HG02973 (cell line): ENCODE data around the gene SMYD3.
"Not testable (repeated sequence)": the region's sequence is repeated elsewhere in the genome, so short reads cannot be mapped to it uniquely, and the experiment has no call there.

Experiments
- ATAC-seq: cut with Tn5 transposase; IDR thresholded peaks from one replicate; pipeline ENCODE4 v1.9.1; 2021; ENCODE audit warnings: moderate library complexity; ENCODE audit not compliant: unreplicated experiment

SMYD3 gene

GRCh38 chr1:246040200-246040890, 466.7 kb downstream of the SMYD3 start:
- no peak for ATAC-seq

DNA sequence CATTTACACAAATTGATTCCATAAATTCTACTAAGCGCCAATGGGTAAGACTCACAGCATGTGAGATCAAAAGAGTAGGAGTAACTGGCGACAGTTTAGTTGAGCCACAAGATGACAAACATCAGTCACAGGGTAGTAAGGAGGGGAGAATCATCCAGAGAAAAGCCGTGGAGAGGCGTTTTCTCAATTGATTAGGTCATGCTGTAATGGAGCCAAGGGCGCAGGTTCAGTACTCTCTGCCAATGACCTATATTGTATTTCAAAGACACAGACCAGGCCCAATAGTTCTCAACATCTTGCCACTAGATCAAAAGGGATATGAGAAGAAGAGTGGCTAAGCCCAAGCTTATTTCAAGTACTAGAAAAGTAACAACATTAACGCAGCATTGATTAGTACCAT, 467.5 kb downstream of the SMYD3 start:
- no peak for ATAC-seq

GRCh38 chr1:246037832-246038231, 469.2 kb downstream of the SMYD3 start:
- ATAC-seq, result no peak

GRCh38 chr1:246036175-246036574, 470.9 kb downstream of the SMYD3 start:
- ATAC-seq, result no peak

GRCh38 chr1:246035060-246035541, 472.0 kb downstream of the SMYD3 start:
- ATAC-seq, result no peak

DNA sequence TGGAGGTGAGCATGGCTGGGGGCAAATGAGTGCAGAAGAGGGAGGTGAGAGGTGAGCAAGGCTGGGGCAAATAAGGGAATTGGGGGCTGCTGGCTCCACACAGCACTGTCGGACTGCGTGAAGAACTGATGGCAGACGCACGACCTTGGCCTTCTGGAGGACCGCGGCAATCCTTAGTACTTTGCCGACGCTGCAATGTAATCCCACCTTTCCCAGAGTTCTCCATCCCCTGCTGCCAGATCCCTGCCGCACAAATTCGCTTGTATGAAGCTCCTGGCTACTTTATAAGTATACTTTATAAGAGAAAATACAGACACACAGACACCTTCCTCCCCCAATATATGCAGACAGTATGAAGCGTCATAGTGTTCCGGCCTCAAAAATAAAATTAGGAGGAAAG, 472.4 kb downstream of the SMYD3 start:
- no peak for ATAC-seq

DNA sequence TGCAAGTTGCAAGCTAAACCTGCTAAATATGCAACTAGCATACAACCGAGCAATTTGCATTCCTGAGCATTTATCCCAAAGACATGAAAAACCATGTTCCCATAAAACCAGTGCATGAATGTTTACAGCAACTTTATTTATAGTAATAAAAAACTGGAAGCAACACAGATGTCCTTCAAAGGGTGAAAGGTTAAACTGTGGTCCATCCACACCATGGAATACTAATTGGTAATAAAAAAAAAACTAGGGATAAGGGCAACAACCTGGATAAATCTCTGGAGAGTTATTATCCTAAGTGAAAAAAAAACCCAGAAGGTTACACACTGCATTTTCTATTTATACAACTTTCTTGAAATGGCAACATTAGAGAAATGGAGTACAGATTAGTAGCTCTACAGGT, 474.1 kb downstream of the SMYD3 start:
- no peak for ATAC-seq

DNA sequence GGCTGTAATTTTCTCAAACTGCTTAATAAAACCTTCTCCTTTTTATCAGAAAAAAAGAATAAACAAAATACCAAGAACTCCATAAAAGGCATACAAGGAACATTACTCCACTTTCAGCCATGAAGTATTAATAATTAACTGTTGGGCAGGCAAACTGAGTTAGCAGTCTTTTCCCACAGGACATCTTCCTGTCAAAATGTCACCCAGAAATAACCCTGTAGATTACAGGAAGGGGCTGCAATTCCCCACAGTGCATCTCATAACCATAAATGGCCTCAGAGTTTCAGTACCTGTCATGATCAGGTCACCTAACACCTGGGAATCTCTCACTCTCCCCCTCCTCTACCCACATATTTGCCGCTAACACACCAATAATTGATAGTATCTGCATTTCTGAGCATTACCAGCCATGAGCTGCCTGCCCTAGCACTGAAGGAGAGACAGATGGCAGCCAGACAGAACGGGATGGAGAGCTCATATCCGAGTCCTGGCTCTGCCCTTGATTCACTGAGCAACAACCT, 475.0 kb downstream of the SMYD3 start:
- ATAC-seq, result no peak

GRCh38 chr1:246029616-246030015, 477.5 kb downstream of the SMYD3 start:
- ATAC-seq, result no peak

DNA sequence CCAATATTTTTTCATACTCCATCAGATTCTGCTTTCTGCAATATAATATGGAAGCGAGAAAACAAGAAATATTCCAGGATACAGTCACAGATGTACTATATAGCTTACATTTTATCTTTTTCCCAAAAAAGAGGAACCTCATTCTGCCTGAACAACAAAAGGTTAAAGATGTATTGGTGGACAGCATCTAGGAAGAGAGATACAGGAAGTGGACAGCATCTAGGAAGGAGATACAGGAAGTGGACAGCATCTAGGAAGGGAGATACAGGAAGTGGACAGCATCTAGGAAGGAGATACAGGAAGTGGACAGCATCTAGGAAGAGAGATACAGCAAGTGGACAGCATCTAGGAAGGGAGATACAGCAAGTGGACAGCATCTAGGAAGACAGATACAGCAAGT, 483.0 kb downstream of the SMYD3 start:
- not testable (repeated sequence) for ATAC-seq

GRCh38 chr1:246020211-246020954, 486.7 kb downstream of the SMYD3 start:
- no peak for ATAC-seq

- ATAC-seq, result no peak
Measured at GRCh38 chr1:246018146-246018545, 488.9 kb downstream of the SMYD3 start.

- no peak for ATAC-seq
Measured at GRCh38 chr1:246012341-246012740, 494.7 kb downstream of the SMYD3 start.

DNA sequence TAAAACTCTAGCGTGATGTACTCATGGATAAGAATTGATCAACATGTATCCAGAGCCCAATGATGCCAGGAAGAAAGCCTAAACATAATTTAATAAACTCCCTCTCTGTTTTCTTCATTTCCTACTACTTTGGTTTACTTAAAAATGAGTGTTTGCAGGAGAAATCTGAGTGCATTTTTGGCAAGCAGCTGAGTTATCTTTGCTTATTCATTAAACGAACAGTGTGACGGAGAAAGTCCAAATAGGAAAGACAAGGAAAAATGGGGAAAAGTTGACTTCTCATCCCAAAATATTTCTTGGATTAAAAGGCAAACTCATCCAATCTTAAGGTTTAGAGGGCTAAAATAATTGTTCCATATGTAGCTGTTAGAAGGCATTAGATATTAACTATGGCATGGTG, 496.7 kb downstream of the SMYD3 start:
- ATAC-seq, result no peak

- ATAC-seq, result no peak
Measured at GRCh38 chr1:246008363-246008831, 498.7 kb downstream of the SMYD3 start.

GRCh38 chr1:246005067-246005466, 502.0 kb downstream of the SMYD3 start:
- ATAC-seq, result no peak

DNA sequence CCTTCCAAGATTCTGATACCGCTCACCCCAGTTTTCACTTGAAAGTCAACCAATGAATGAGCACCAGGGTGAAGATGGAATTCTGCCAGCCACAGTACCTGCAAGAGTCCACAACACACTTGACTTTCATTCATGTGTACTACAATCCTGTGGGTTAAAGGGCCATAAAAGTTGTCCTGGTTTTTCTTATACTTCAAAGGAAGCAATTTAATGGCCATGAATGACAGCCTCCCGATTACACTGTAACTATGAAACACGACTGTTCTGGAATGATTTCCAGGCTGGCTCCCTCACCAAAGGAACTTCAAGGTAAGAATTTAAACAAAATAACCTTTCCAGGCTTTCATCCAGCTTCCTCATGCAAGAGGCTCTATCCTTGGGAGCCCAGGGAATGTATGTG, 502.8 kb downstream of the SMYD3 start:
- no peak for ATAC-seq

GRCh38 chr1:246003442-246003730, 503.7 kb downstream of the SMYD3 start:
- ATAC-seq, result no peak

GRCh38 chr1:246002725-246003441, 504.2 kb downstream of the SMYD3 start:
- no peak for ATAC-seq

GRCh38 chr1:246001837-246002230, 505.2 kb downstream of the SMYD3 start:
- no peak for ATAC-seq

DNA sequence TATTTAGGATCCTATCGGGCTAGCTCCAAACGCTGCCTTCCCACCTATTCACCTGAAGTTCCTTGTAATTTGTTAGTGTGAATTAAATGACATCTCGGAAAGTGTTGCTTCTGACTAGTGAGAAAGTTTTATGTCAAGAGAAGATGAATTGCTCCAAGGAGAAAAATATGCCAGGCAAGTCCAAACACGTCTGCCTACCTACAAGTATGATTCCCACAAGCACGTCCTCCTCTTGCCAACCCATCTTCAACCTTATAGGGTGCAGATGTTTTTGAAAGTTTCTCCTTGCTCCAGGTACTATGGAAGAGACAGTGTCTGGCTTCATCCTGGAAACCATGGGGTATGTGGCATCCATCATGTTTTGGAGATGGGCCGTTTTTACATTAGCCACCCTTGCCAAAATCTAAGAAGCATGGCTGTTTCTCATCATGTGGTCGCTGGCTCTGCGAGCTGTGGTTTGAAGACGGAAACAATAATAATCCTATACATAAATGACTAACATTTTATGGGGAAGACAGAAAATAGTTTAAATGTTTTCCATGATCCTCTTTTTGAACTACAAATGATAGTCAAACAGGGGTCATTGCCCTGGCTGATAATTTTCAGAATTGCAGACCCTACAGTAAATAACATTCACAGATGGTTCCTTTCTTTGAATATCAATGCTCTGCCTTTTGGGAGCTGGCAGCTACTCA, 505.8 kb downstream of the SMYD3 start:
- ATAC-seq, result no peak
